H1 (cell line): Measurements from ENCODE around the gene SERPINF2. TPM values are rescaled to one million over a fixed set of nuclear protein-coding genes. Genes with fewer than 3 reads are reported as not detected.

Experiments used
- BCL11A ChIP-seq, 2 experiments: IDR thresholded peaks; one replicate each; pipeline ENCODE4 v1.6.1; 2011; ENCODE audit warnings: low read depth in 2 of 2, low read length in 2 of 2, mild to moderate bottlenecking in 2 of 2
- CREB1 ChIP-seq: IDR thresholded peaks from 2 replicates; pipeline ENCODE4 v1.6.1; 2012; ENCODE audit warnings: inconsistent platforms
- FOSL1 ChIP-seq: IDR thresholded peaks from 2 replicates; pipeline ENCODE4 v1.6.1; 2011; ENCODE audit warnings: mild to moderate bottlenecking, low read depth, low read length, moderate library complexity; ENCODE audit not compliant: insufficient read depth
- POLR2AphosphoS5 ChIP-seq: IDR thresholded peaks from 2 replicates; pipeline ENCODE4 v1.6.1; 2011; ENCODE audit warnings: low read depth, low read length
- POU5F1 ChIP-seq: IDR thresholded peaks from 2 replicates; pipeline ENCODE4 v1.6.1; 2011; ENCODE audit warnings: low read depth, mild to moderate bottlenecking, low read length, moderate library complexity
- RFX5 ChIP-seq: IDR thresholded peaks from 2 replicates; pipeline ENCODE4 v1.6.1; 2011; ENCODE audit warnings: low read depth, low read length, improper control_type of control experiment, borderline replicate concordance
- SIRT6 ChIP-seq: IDR thresholded peaks from one replicate; pipeline ENCODE4 v1.7.1; 2012; ENCODE audit warnings: low read length, inconsistent platforms
- SP2 ChIP-seq: IDR thresholded peaks from 2 replicates; pipeline ENCODE4 v1.6.1; 2012; ENCODE audit warnings: mild to moderate bottlenecking, low read length, inconsistent platforms
- polyA plus RNA-seq, 7 experiments: library from polyadenylated mRNA; depleted of rRNA in 3 of 7; stranded (reverse) in 5 of 7; unstranded in 2 of 7; fragments of >200 nt in 5 of 7; fragments of 200-250 nt in 2 of 7; gene quantifications; 1 replicate in 5 of 7; 2 replicates in 1 of 7; 4 replicates in 1 of 7; pipeline versions ENCODE4 v1.2.1 to v1.2.3, GENCODE V29; 2011 to 2013; ENCODE audit warnings: missing spikeins in 2 of 7, mixed read lengths in 2 of 7
- total RNA-seq: library from RNA; stranded (reverse); fragmentation: NEBNext Ultra II Directional; extraction: Animal tissue kit (Norgen Biotek cat#: 25700); gene quantifications from 2 replicates; pipeline ENCODE4 v1.2.1, GENCODE V29; 2021
- TF ChIP-seq, protein P1 (sequence below): fragments of 300-600 bp; sonication (generic); IDR thresholded peaks from 2 replicates; pipeline ENCODE4 v1.7.1; 2012; ENCODE audit warnings: low read length, moderate library complexity, mild to moderate bottlenecking, inconsistent platforms; ENCODE audit not compliant: insufficient replicate concordance

The SERPINF2 gene
- total and polyA plus RNA-seq, 2 of the 8 experiments (the other 6 are each of a cell fraction or from before 2014, with no cell fraction given) = 1.8 to 3.2 TPM

DNA sequence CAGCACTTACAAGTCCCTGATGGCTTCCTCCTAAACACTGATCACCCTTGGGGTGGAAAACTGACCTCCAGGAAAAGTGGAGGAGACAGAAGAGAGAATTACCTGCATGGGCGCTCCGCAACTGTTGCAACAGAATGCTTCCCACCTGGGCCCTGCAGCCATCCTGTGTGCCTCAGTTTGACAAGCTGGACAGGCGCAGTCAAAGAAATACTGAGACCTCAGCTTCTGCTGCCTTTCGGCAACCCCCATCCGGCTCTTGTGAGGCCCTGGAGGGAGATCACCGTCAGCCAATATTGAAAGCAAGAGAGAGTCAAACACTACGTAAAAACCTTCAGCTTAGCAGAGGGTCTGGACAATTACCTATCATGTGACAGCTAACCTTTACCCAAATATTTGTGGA lies 44.0 kb downstream of the SERPINF2 start (continued):
- TF ChIP-seq, protein P1, sequence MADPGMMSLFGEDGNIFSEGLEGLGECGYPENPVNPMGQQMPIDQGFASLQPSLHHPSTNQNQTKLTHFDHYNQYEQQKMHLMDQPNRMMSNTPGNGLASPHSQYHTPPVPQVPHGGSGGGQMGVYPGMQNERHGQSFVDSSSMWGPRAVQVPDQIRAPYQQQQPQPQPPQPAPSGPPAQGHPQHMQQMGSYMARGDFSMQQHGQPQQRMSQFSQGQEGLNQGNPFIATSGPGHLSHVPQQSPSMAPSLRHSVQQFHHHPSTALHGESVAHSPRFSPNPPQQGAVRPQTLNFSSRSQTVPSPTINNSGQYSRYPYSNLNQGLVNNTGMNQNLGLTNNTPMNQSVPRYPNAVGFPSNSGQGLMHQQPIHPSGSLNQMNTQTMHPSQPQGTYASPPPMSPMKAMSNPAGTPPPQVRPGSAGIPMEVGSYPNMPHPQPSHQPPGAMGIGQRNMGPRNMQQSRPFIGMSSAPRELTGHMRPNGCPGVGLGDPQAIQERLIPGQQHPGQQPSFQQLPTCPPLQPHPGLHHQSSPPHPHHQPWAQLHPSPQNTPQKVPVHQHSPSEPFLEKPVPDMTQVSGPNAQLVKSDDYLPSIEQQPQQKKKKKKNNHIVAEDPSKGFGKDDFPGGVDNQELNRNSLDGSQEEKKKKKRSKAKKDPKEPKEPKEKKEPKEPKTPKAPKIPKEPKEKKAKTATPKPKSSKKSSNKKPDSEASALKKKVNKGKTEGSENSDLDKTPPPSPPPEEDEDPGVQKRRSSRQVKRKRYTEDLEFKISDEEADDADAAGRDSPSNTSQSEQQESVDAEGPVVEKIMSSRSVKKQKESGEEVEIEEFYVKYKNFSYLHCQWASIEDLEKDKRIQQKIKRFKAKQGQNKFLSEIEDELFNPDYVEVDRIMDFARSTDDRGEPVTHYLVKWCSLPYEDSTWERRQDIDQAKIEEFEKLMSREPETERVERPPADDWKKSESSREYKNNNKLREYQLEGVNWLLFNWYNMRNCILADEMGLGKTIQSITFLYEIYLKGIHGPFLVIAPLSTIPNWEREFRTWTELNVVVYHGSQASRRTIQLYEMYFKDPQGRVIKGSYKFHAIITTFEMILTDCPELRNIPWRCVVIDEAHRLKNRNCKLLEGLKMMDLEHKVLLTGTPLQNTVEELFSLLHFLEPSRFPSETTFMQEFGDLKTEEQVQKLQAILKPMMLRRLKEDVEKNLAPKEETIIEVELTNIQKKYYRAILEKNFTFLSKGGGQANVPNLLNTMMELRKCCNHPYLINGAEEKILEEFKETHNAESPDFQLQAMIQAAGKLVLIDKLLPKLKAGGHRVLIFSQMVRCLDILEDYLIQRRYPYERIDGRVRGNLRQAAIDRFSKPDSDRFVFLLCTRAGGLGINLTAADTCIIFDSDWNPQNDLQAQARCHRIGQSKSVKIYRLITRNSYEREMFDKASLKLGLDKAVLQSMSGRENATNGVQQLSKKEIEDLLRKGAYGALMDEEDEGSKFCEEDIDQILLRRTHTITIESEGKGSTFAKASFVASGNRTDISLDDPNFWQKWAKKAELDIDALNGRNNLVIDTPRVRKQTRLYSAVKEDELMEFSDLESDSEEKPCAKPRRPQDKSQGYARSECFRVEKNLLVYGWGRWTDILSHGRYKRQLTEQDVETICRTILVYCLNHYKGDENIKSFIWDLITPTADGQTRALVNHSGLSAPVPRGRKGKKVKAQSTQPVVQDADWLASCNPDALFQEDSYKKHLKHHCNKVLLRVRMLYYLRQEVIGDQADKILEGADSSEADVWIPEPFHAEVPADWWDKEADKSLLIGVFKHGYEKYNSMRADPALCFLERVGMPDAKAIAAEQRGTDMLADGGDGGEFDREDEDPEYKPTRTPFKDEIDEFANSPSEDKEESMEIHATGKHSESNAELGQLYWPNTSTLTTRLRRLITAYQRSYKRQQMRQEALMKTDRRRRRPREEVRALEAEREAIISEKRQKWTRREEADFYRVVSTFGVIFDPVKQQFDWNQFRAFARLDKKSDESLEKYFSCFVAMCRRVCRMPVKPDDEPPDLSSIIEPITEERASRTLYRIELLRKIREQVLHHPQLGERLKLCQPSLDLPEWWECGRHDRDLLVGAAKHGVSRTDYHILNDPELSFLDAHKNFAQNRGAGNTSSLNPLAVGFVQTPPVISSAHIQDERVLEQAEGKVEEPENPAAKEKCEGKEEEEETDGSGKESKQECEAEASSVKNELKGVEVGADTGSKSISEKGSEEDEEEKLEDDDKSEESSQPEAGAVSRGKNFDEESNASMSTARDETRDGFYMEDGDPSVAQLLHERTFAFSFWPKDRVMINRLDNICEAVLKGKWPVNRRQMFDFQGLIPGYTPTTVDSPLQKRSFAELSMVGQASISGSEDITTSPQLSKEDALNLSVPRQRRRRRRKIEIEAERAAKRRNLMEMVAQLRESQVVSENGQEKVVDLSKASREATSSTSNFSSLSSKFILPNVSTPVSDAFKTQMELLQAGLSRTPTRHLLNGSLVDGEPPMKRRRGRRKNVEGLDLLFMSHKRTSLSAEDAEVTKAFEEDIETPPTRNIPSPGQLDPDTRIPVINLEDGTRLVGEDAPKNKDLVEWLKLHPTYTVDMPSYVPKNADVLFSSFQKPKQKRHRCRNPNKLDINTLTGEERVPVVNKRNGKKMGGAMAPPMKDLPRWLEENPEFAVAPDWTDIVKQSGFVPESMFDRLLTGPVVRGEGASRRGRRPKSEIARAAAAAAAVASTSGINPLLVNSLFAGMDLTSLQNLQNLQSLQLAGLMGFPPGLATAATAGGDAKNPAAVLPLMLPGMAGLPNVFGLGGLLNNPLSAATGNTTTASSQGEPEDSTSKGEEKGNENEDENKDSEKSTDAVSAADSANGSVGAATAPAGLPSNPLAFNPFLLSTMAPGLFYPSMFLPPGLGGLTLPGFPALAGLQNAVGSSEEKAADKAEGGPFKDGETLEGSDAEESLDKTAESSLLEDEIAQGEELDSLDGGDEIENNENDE = no peak
- TF ChIP-seq RFX5 (no peak), POLR2AphosphoS5 (no peak), SIRT6 (no peak), FOSL1 (no peak), BCL11A (IDR thresholded peaks at IDR 0.05; ENCODE audit: low read depth in 2 of 2, low read length in 2 of 2) (no peak), SP2 (no peak), CREB1 (no peak), POU5F1 (no peak)
- TF ChIP-seq, all 59 proteins: peak for 0
